ENCODE measurements around the gene GPX2. TPM values are rescaled to one million over a fixed set of nuclear protein-coding genes. Genes with fewer than 3 reads are reported as not detected.

The GPX2 gene
- total and polyA plus RNA-seq, 2 of the 8 experiments (the other 6 are each of a cell fraction or from before 2014, with no cell fraction given) = 0.30 to 0.89 TPM

- Histone ChIP-seq H3K27me3 (replicated peaks in 1 of 4; ENCODE audit: control insufficient read depth in 3 of 4, extremely low read depth in 1 of 4, insufficient read depth in 3 of 4, low read length in 3 of 4) (no peaks in the 10 kb centered on the region), H3K4ac (replicated peaks; ENCODE audit: insufficient read length, low read depth, low read length) (no peak overlapping the region), H3K4me1 (replicated peaks in 1 of 4; ENCODE audit: control insufficient read depth in 3 of 4, insufficient read depth in 4 of 4, low read length in 3 of 4) (no peaks in the 10 kb centered on the region), H4K20me1 (replicated peaks in 1 of 2; ENCODE audit: control insufficient read depth in 1 of 2, insufficient read depth in 2 of 2, low read length in 2 of 2) (no peaks in the 10 kb centered on the region), H3K36me3 (ENCODE audit: control insufficient read depth in 2 of 4, insufficient read depth in 4 of 4, low read length in 3 of 4) (no peaks in the 10 kb centered on the region), H2BK12ac (ENCODE audit: low read depth, low read length) (no peak overlapping the region), H3K18ac (ENCODE audit: extremely low read depth, low read length) (no peak overlapping the region), H4K5ac (ENCODE audit: insufficient read length, low read depth, low read length) (no peak overlapping the region), H2AFZ (ENCODE audit: low read length) (no peak overlapping the region), H2BK15ac (ENCODE audit: low read length) (no peak overlapping the region), H3K56ac (replicated peaks; ENCODE audit: insufficient read length, low read depth, low read length) (no peak overlapping the region), H3K14ac (ENCODE audit: insufficient read length) (no peak overlapping the region), H2BK120ac (replicated peaks; ENCODE audit: low read depth, low read length) (no peak overlapping the region), H2AK5ac (ENCODE audit: low read depth, low read length) (no peak overlapping the region), H3K23me2 (ENCODE audit: low read depth, low read length) (no peaks in the 10 kb centered on the region), H3K79me1 (ENCODE audit: low read depth, low read length) (no peaks in the 10 kb centered on the region), H3K4me3 (ENCODE audit: extremely low read depth in 1 of 4, insufficient read depth in 2 of 4, low read depth in 3 of 4, low read length in 4 of 4) (no peak overlapping the region), H2BK20ac (ENCODE audit: low read length) (no peak overlapping the region), H3K23ac (ENCODE audit: insufficient read length) (no peak overlapping the region), H3K9me3 (ENCODE audit: insufficient read depth in 2 of 2, low read depth in 1 of 2, low read length in 1 of 2) (no peaks in the 10 kb centered on the region), H3K4me2 (ENCODE audit: insufficient read depth in 1 of 2, low read depth in 2 of 2, low read length in 2 of 2) (no peak overlapping the region), H3K9ac (replicated peaks in 1 of 4; ENCODE audit: extremely low read depth in 1 of 4, low read depth in 3 of 4, low read length in 3 of 4) (no peak overlapping the region), H4K91ac (replicated peaks; ENCODE audit: insufficient read length, low read length) (no peak overlapping the region), H2BK5ac (ENCODE audit: low read depth, low read length) (no peak overlapping the region), H4K8ac (ENCODE audit: extremely low read depth, insufficient read depth, low read length) (no peak overlapping the region), H3K79me2 (ENCODE audit: control insufficient read depth in 1 of 2, insufficient read depth in 2 of 2, low read length in 2 of 2) (no peaks in the 10 kb centered on the region), H3K27ac (ENCODE audit: low read depth, low read length) (no peak overlapping the region)
- TF ChIP-seq SP1 (IDR thresholded peaks at IDR 0.05; ENCODE audit: low read depth, low read length) = no peak
- no peak for TF ChIP-seq SUZ12 (IDR thresholded peaks at IDR 0.05; ENCODE audit: low read length)
- no peak for TF ChIP-seq SIRT6 (IDR thresholded peaks at IDR 0.05; ENCODE audit: low read length)
- TF ChIP-seq RAD21 (IDR thresholded peaks at IDR 0.05 in 1 of 2, conservative IDR thresholded peaks at IDR 0.05 in 1 of 2; ENCODE audit: low read depth in 2 of 2, low read length in 2 of 2) = no peak
- TF ChIP-seq MAFK (IDR thresholded peaks at IDR 0.05; ENCODE audit: low read depth, low read length) = no peak
- TF ChIP-seq KDM1A (IDR thresholded peaks at IDR 0.05; ENCODE audit: borderline replicate concordance, low read length) = no peak
- ChIA-PET POLR2A (ENCODE audit: partially characterized antibody) (interaction anchor here (0.7 to 1.0 kb wide), 3 partner anchors 67 to 89 kb away, joined by 3 to 4 read pairs (median 3); no protein-coding TSS in a partner anchor), CTCF (ENCODE audit: partially characterized antibody) (interaction anchor here (0.6 to 8.8 kb wide), 59 partner anchors 9 to 506 kb away, joined by 3 to 323 read pairs (median 4); partner anchors contain the start of genes FNTB and SPTB)
- 96% methylated on average over 4 of the region's 4 CpGs; no CpG with 5 or more reads in 1 of the 2 experiments for WGBS, 2 experiments (ENCODE audit: extremely low coverage in 1 of 2, insufficient coverage in 1 of 2, insufficient read length in 1 of 2, insufficient replicate concordance in 2 of 2, low coverage in 1 of 2, low lambda C conversion rate in 2 of 2, missing lambda C conversion rate in 1 of 2)
- DNase-seq (ENCODE audit: low read depth in 1 of 2, low spot score in 2 of 2) (no peak), FAIRE-seq (no peak)
Measured at GRCh38 chr14:64891173-64891838, 51.2 kb downstream of the GPX2 start.
